GM19238 (cell line): ENCODE data around the gene ECT2L.
"Not testable (repeated sequence)": the region's sequence is repeated elsewhere in the genome, so short reads cannot be mapped to it uniquely, and the experiment has no call there.

ENCODE experiments used
- DNase-seq: peaks from one replicate; pipeline ENCODE4 v3.0.0; 2011; ENCODE audit warnings: low spot score; ENCODE audit not compliant: insufficient read length

Gene ECT2L

GRCh38 chr6:138931660-138932059 lies 135.8 kb downstream of the ECT2L start:
- no peak for DNase-seq

GRCh38 chr6:138936873-138937272 lies 141.0 kb downstream of the ECT2L start:
- not testable (repeated sequence) for DNase-seq

GRCh38 chr6:138943089-138943625 lies 147.3 kb downstream of the ECT2L start:
- no peak for DNase-seq

- DNase-seq, result no peak
Observed at GRCh38 chr6:138944412-138944811, 148.5 kb downstream of the ECT2L start.

GRCh38 chr6:138945354-138945753 lies 149.5 kb downstream of the ECT2L start:
- no peak for DNase-seq

GRCh38 chr6:138948004-138948403 lies 152.1 kb downstream of the ECT2L start:
- DNase-seq, result no peak

- no peak for DNase-seq
Observed at GRCh38 chr6:138948546-138949179, 152.8 kb downstream of the ECT2L start.

GRCh38 chr6:138953451-138953850 lies 157.6 kb downstream of the ECT2L start:
- no peak for DNase-seq
